ENCODE data around the gene SLC1A6.

DNA sequence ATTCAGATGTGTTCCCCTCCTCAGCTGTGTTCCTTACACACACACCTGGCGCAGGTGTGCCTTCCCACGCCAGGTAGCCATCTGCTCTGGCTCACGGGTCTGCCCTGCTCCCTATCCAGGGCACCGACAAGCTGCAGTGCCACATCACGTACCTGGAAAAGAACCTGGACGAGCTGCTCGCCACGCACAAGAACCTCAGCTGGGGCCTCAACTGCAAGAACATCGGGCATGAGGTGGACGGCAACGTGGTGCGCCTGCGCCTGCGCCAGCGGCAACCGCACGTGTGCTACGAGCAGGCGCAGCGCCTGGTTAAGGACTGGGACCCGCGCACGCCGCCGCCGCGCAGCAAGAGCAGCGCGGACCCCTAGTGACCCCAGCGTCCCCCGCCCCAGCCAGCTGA is 43.1 kb upstream of the SLC1A6 start:
- TF ChIP-seq, protein P1, sequence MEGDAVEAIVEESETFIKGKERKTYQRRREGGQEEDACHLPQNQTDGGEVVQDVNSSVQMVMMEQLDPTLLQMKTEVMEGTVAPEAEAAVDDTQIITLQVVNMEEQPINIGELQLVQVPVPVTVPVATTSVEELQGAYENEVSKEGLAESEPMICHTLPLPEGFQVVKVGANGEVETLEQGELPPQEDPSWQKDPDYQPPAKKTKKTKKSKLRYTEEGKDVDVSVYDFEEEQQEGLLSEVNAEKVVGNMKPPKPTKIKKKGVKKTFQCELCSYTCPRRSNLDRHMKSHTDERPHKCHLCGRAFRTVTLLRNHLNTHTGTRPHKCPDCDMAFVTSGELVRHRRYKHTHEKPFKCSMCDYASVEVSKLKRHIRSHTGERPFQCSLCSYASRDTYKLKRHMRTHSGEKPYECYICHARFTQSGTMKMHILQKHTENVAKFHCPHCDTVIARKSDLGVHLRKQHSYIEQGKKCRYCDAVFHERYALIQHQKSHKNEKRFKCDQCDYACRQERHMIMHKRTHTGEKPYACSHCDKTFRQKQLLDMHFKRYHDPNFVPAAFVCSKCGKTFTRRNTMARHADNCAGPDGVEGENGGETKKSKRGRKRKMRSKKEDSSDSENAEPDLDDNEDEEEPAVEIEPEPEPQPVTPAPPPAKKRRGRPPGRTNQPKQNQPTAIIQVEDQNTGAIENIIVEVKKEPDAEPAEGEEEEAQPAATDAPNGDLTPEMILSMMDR (conservative IDR thresholded peaks at IDR 0.05), result no peak
- no peak for TF ChIP-seq ZFX (IDR thresholded peaks at IDR 0.05)
